Keratinocyte (primary cell): ENCODE results near the gene BABAM2.

Experiments
- CTCF ChIP-seq, 3 experiments: IDR thresholded peaks in 1 of 3; conservative IDR thresholded peaks in 1 of 3; optimal IDR thresholded peaks in 1 of 3; 2 replicates in 2 of 3; 3 replicates in 1 of 3; pipeline versions ENCODE3 to v1.5.1; 2011; ENCODE audit warnings: low read length in 3 of 3, mild to moderate bottlenecking in 3 of 3, moderate library complexity in 2 of 3, control low read depth in 1 of 3, inconsistent platforms in 1 of 3; ENCODE audit not compliant: insufficient read depth in 2 of 3; ENCODE audit errors: extremely low read depth in 1 of 3
- EZH2 ChIP-seq: IDR thresholded peaks from one replicate; pipeline ENCODE4 v1.6.1; 2012; ENCODE audit warnings: inconsistent platforms, mild to moderate bottlenecking, low read length, moderate library complexity

- TF ChIP-seq CTCF (optimal IDR thresholded peaks at IDR 0.05 in 1 of 3, IDR thresholded peaks at IDR 0.05 in 1 of 3, conservative IDR thresholded peaks at IDR 0.05 in 1 of 3; ENCODE audit: extremely low read depth in 1 of 3, insufficient read depth in 2 of 3, low read length in 3 of 3) (no peak), EZH2 (no peak)
These were observed 144.2 kb downstream of the BABAM2 start for GRCh38 chr2:28034696-28035095.
